Keratinocyte (primary cell): ENCODE data around the gene ANKRD37. TPM values are rescaled to one million over a fixed set of nuclear protein-coding genes. Genes with fewer than 3 reads are reported as not detected.

ENCODE experiments used
- DNase-seq: peaks from one replicate; pipeline ENCODE4 v3.0.0-alpha.2; 2011; ENCODE audit warnings: low read depth, missing footprints, low spot score
- FAIRE-seq: peaks from 2 replicates; lab custom pipeline; 2011; peaks lifted over from hg19 to GRCh38; lab: Jason Lieb, UNC
- H2AFZ ChIP-seq: 2 replicates; pipeline ENCODE4 v1.6.0; 2012; ENCODE audit warnings: low read length, control low read depth, inconsistent platforms; ENCODE audit not compliant: control insufficient read depth
- H3K27ac ChIP-seq: 2 replicates; pipeline ENCODE4 v1.5.1; 2011; ENCODE audit warnings: low read length; ENCODE audit not compliant: control insufficient read depth, insufficient read depth
- H3K27me3 ChIP-seq: 3 replicates; pipeline ENCODE4 v1.6.0; 2011; ENCODE audit warnings: low read length; ENCODE audit not compliant: control insufficient read depth, insufficient read depth; ENCODE audit errors: extremely low read depth
- H3K36me3 ChIP-seq, 2 experiments: 2 replicates in 1 of 2; 3 replicates in 1 of 2; pipeline ENCODE4 v1.5.1; 2011; ENCODE audit warnings: low read length in 2 of 2, mild to moderate bottlenecking in 1 of 2; ENCODE audit not compliant: control insufficient read depth in 2 of 2, insufficient read depth in 2 of 2; ENCODE audit errors: extremely low read depth in 1 of 2
- H3K4me1 ChIP-seq: 3 replicates; pipeline ENCODE4 v1.5.1; 2011; ENCODE audit warnings: low read length; ENCODE audit not compliant: control insufficient read depth, insufficient read depth; ENCODE audit errors: extremely low read depth
- H3K4me2 ChIP-seq: 3 replicates; pipeline ENCODE4 v1.6.0; 2011; ENCODE audit warnings: low read depth, low read length; ENCODE audit not compliant: control insufficient read depth, insufficient read depth; ENCODE audit errors: extremely low read depth
- H3K4me3 ChIP-seq, 3 experiments: fragments of 200-600 bp in 1 of 3; sonication (generic) in 1 of 3; 2 replicates in 2 of 3; 3 replicates in 1 of 3; pipeline ENCODE4 v1.5.1; 2011 to 2016; ENCODE audit warnings: low read length in 3 of 3, mild to moderate bottlenecking in 3 of 3, control low read depth in 2 of 3, inconsistent platforms in 1 of 3, low read depth in 1 of 3, mixed read lengths in 1 of 3, mixed run types in 1 of 3, moderate library complexity in 1 of 3; ENCODE audit not compliant: control insufficient read depth in 2 of 3, insufficient read depth in 2 of 3; ENCODE audit errors: extremely low read depth in 1 of 3
- H3K79me2 ChIP-seq: 2 replicates; pipeline ENCODE4 v1.6.0; 2012; ENCODE audit warnings: low read length; ENCODE audit not compliant: control insufficient read depth, insufficient read depth
- H3K9ac ChIP-seq: 3 replicates; pipeline ENCODE4 v1.6.0; 2011; ENCODE audit warnings: low read length; ENCODE audit not compliant: control insufficient read depth, insufficient read depth; ENCODE audit errors: extremely low read depth
- H3K9me1 ChIP-seq: 3 replicates; pipeline ENCODE4 v1.6.0; 2011; ENCODE audit warnings: low read length; ENCODE audit not compliant: control insufficient read depth, insufficient read depth; ENCODE audit errors: extremely low read depth
- H3K9me3 ChIP-seq: 2 replicates; pipeline ENCODE4 v1.5.1; 2012; ENCODE audit warnings: low read depth, low read length; ENCODE audit not compliant: control insufficient read depth
- H4K20me1 ChIP-seq: 3 replicates; pipeline ENCODE4 v1.6.0; 2011; ENCODE audit warnings: low read length; ENCODE audit not compliant: control insufficient read depth, insufficient read depth; ENCODE audit errors: extremely low read depth
- EZH2 ChIP-seq: IDR thresholded peaks from one replicate; pipeline ENCODE4 v1.6.1; 2012; ENCODE audit warnings: inconsistent platforms, mild to moderate bottlenecking, low read length, moderate library complexity
- dilution Hi-C: fragments of 300-500 bp; cut with MboI; formaldehyde crosslinking; loops from one replicate; pipeline ENCODE4 v1.7.0; 2020; ENCODE audit warnings: low sequenced_read_pairs; ENCODE audit not compliant: extremely low pct_ligation_motif_present
- polyA plus RNA-seq, 5 experiments: library from polyadenylated mRNA; depleted of rRNA in 3 of 5; stranded (reverse) in 3 of 5; stranded (forward) in 1 of 5; unstranded in 1 of 5; fragments of >200 nt; gene quantifications; 1 replicate in 1 of 5; 2 replicates in 3 of 5; 3 replicates in 1 of 5; pipeline versions ENCODE4 v1.2.1 to v1.2.3, GENCODE V29; 2011 to 2012; ENCODE audit warnings: missing spikeins in 2 of 5, low read depth in 1 of 5, low replicate concordance in 1 of 5
- TF ChIP-seq, protein P1 (sequence below), 3 experiments: IDR thresholded peaks in 1 of 3; conservative IDR thresholded peaks in 1 of 3; optimal IDR thresholded peaks in 1 of 3; 2 replicates in 2 of 3; 3 replicates in 1 of 3; pipeline versions ENCODE3 to v1.5.1; 2011; ENCODE audit warnings: low read length in 3 of 3, mild to moderate bottlenecking in 3 of 3, moderate library complexity in 2 of 3, control low read depth in 1 of 3, inconsistent platforms in 1 of 3; ENCODE audit not compliant: insufficient read depth in 2 of 3; ENCODE audit errors: extremely low read depth in 1 of 3

The ANKRD37 gene
- polyA plus RNA-seq, 1 donor (not counting 4 experiments of a cell fraction or from before 2014, with no cell fraction given): 8.0 TPM

DNA sequence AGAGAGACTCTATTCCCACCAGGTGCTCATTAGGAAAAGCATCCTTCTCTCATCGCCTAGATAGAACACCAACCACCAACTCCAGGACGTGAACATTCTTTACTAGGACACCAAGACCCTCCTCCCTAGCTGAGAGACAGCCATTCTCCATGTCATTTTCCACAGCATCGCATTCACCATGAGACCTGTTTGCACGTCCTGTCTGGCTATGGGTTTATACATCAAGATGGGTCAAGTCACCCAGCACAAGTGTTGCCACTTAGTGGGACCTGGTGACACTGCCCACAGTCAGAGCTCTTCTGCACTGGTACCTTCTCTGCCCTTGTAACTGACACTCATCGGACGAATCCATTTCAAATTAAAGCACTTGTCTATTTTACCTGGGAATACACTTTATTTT, 18.4 kb upstream of the ANKRD37 start:
- Histone ChIP-seq H3K4me2 (no peak overlapping the region), H3K4me3 (no peak overlapping the region), H3K27ac (no peak overlapping the region), H4K20me1 (no peaks in the 10 kb centered on the region), H3K9me3 (no peaks in the 10 kb centered on the region), H3K27me3 (no peaks in the 10 kb centered on the region), H3K4me1 (peaks cover 1% of the 10 kb centered on the region), H3K9ac (no peak overlapping the region), H3K36me3 (peaks cover 0 to 4% of the 10 kb centered on the region in 2 experiments), H3K79me2 (no peaks in the 10 kb centered on the region), H2AFZ (no peak overlapping the region), H3K9me1 (no peaks in the 10 kb centered on the region)
- dilution Hi-C loops: no loop called here
- FAIRE-seq (no peak), DNase-seq (no peak)
- TF ChIP-seq, protein P1, sequence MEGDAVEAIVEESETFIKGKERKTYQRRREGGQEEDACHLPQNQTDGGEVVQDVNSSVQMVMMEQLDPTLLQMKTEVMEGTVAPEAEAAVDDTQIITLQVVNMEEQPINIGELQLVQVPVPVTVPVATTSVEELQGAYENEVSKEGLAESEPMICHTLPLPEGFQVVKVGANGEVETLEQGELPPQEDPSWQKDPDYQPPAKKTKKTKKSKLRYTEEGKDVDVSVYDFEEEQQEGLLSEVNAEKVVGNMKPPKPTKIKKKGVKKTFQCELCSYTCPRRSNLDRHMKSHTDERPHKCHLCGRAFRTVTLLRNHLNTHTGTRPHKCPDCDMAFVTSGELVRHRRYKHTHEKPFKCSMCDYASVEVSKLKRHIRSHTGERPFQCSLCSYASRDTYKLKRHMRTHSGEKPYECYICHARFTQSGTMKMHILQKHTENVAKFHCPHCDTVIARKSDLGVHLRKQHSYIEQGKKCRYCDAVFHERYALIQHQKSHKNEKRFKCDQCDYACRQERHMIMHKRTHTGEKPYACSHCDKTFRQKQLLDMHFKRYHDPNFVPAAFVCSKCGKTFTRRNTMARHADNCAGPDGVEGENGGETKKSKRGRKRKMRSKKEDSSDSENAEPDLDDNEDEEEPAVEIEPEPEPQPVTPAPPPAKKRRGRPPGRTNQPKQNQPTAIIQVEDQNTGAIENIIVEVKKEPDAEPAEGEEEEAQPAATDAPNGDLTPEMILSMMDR (optimal IDR thresholded peaks at IDR 0.05 in 1 of 3, IDR thresholded peaks at IDR 0.05 in 1 of 3, conservative IDR thresholded peaks at IDR 0.05 in 1 of 3; ENCODE audit: extremely low read depth in 1 of 3, insufficient read depth in 2 of 3, low read length in 3 of 3): no peak
- TF ChIP-seq EZH2: no peak

DNA sequence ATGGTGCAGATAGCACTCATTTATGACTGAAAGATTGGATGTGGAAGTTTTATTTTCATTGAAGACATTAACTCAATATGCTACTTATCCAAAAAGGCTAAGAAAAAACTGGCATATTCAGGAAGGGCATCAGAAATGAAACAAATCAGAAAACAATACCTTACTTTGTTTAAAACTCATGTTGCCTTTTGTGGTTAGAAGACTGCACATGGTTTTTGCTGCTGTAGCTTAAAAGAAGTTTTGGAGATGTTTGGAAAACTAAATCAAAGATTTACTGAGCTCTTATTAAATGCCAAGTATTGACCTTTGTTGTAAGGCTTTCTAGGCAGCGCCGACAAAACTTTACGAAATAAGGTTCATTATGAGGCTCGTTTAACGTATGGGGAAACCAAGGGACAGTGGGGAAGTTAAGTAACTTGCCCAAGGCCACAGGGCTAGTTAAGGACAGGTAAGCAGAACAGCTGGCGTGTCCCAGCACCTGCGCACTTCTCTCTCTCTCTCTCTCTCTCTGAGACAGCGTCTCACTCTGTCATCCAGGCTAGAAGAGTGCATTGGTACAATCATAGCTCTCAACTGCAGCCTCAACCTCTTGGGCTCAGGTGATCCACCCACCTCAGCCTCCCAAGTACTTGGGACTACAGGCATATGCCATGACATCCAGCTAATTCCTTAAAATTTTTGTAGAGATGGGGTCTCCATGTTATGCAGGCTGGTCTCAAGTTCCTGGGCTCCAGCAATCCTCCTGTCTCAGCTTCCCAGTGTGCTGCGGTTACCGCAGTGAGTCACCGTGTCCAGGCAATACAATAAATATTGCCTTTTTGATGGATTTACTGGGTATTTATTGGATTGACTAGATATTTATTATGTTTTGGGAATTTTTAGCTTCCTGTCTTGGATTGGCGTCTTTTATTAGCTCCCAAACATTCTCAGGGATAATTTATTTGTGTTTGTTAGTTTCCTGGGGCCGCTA, 17.0 kb upstream of the ANKRD37 start:
- H3K4me3 ChIP-seq: no peak overlapping the region
- H3K9me1 ChIP-seq: no peaks in the 10 kb centered on the region
- H3K27me3 ChIP-seq: no peaks in the 10 kb centered on the region
- H3K36me3 ChIP-seq: peaks cover 0 to 4% of the 10 kb centered on the region in 2 experiments
- H3K9ac ChIP-seq: no peak overlapping the region
- no peak overlapping the region for H2AFZ ChIP-seq
- TF ChIP-seq EZH2: no peak
- TF ChIP-seq, protein P1 (optimal IDR thresholded peaks at IDR 0.05 in 1 of 3, IDR thresholded peaks at IDR 0.05 in 1 of 3, conservative IDR thresholded peaks at IDR 0.05 in 1 of 3; ENCODE audit: extremely low read depth in 1 of 3, insufficient read depth in 2 of 3, low read length in 3 of 3): no peak
- H3K79me2 ChIP-seq: no peaks in the 10 kb centered on the region
- no peaks in the 10 kb centered on the region for H4K20me1 ChIP-seq
- dilution Hi-C loops: no loop called here
- H3K27ac ChIP-seq: no peak overlapping the region
- no peaks in the 10 kb centered on the region for H3K9me3 ChIP-seq
- DNase-seq (no peak), FAIRE-seq (no peak)
- H3K4me2 ChIP-seq: no peak overlapping the region
- H3K4me1 ChIP-seq: peaks cover 8% of the 10 kb centered on the region
